GM18526 (cell line): ENCODE data around the gene DOLPP1.

ENCODE experiments used
- POLR2A ChIP-seq: IDR thresholded peaks from 3 replicates; pipeline ENCODE4 v1.6.1; 2011; ENCODE audit not compliant: insufficient read length; ENCODE audit errors: extremely low read depth

Gene DOLPP1

GRCh38 chr9:129100383-129101169, 19.7 kb downstream of the DOLPP1 start:
- TF ChIP-seq POLR2A: no peak

- TF ChIP-seq POLR2A: no peak
Measured at GRCh38 chr9:129101279-129101678, 20.4 kb downstream of the DOLPP1 start.

- TF ChIP-seq POLR2A: no peak
Measured at GRCh38 chr9:129102095-129102525, 21.2 kb downstream of the DOLPP1 start.

- no peak for TF ChIP-seq POLR2A
Measured at GRCh38 chr9:129102791-129103594, 22.1 kb downstream of the DOLPP1 start.

- TF ChIP-seq POLR2A: no peak
Measured at GRCh38 chr9:129103595-129103965, 22.7 kb downstream of the DOLPP1 start.

- no peak for TF ChIP-seq POLR2A
Measured at GRCh38 chr9:129104051-129104450, 23.1 kb downstream of the DOLPP1 start.

- no peak for TF ChIP-seq POLR2A
Measured at GRCh38 chr9:129105857-129106694, 25.2 kb downstream of the DOLPP1 start.

GRCh38 chr9:129107651-129108050, 26.7 kb downstream of the DOLPP1 start:
- TF ChIP-seq POLR2A: no peak

- no peak for TF ChIP-seq POLR2A
Measured at GRCh38 chr9:129108083-129108804, 27.3 kb downstream of the DOLPP1 start.

- TF ChIP-seq POLR2A: no peak
Measured at GRCh38 chr9:129108805-129109536, 28.1 kb downstream of the DOLPP1 start.

GRCh38 chr9:129109537-129109903, 28.6 kb downstream of the DOLPP1 start:
- TF ChIP-seq POLR2A: no peak

- no peak for TF ChIP-seq POLR2A
Measured at GRCh38 chr9:129109952-129110739, 29.2 kb downstream of the DOLPP1 start.

- peak; percentile 95 for TF ChIP-seq POLR2A
Measured at GRCh38 chr9:129110740-129111527, 30.0 kb downstream of the DOLPP1 start, which contains the start of the genes CRAT and PTPA. Gene CRAT (minus strand): TSS chr9:129110793. CDS start chr9:129110509, 284 bp downstream. Gene PTPA (plus strand): TSS chr9:129111415. CDS start chr9:129111601, 186 bp downstream.
